Measurements from ENCODE around the gene ZNF341. TPM values are rescaled to one million over a fixed set of nuclear protein-coding genes. Genes with fewer than 3 reads are reported as not detected.

ZNF341 gene
- total RNA-seq, 1 donor from 2014 or later = 5.3 TPM

DNA sequence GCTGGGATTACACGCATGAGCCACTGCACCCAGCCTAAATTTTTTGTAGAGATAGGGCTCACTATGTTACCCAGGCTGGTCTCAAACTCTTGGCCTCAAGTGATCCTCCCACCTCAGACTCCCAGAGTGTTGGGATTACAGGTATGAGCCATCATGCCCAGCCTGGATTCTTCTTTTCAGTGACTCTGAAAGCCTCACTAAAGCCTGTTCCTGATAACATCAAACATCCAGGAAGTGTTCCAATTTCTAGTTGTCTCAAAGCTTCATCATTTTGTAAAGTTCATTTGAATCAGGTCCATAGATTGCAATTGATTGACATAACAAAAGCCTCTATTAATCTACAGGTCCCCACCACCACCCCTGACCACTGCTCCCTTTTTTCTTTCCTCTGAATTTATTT lies 50.1 kb downstream of the ZNF341 start:
- Mint-ChIP-seq H3K27me3 (ENCODE audit: low read depth) (no peaks in the 10 kb centered on the region), H3K36me3 (peaks cover 5% of the 10 kb centered on the region), H3K4me3 (no peak overlapping the region), H3K4me1 (peaks cover under 1% of the 10 kb centered on the region), H3K27ac (no peak overlapping the region), H3K9me3 (no peaks in the 10 kb centered on the region)
- TF ChIP-seq, protein P1, sequence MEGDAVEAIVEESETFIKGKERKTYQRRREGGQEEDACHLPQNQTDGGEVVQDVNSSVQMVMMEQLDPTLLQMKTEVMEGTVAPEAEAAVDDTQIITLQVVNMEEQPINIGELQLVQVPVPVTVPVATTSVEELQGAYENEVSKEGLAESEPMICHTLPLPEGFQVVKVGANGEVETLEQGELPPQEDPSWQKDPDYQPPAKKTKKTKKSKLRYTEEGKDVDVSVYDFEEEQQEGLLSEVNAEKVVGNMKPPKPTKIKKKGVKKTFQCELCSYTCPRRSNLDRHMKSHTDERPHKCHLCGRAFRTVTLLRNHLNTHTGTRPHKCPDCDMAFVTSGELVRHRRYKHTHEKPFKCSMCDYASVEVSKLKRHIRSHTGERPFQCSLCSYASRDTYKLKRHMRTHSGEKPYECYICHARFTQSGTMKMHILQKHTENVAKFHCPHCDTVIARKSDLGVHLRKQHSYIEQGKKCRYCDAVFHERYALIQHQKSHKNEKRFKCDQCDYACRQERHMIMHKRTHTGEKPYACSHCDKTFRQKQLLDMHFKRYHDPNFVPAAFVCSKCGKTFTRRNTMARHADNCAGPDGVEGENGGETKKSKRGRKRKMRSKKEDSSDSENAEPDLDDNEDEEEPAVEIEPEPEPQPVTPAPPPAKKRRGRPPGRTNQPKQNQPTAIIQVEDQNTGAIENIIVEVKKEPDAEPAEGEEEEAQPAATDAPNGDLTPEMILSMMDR (IDR thresholded peaks at IDR 0.05; ENCODE audit: unreplicated experiment) = no peak
- DNase-seq (ENCODE audit: low spot score in 2 of 2, unreplicated experiment in 2 of 2) = no peak

- Mint-ChIP-seq H3K4me3 (no peak overlapping the region), H3K27ac (no peak overlapping the region), H3K9me3 (no peaks in the 10 kb centered on the region), H3K4me1 (peaks cover 6% of the 10 kb centered on the region), H3K27me3 (ENCODE audit: low read depth) (no peaks in the 10 kb centered on the region), H3K36me3 (peaks cover 5% of the 10 kb centered on the region)
- DNase-seq (ENCODE audit: low spot score in 2 of 2, unreplicated experiment in 2 of 2) = no peak
- TF ChIP-seq, protein P1 (IDR thresholded peaks at IDR 0.05; ENCODE audit: unreplicated experiment) = no peak
Measured at GRCh38 chr20:33783256-33783655, 51.5 kb downstream of the ZNF341 start.

DNA sequence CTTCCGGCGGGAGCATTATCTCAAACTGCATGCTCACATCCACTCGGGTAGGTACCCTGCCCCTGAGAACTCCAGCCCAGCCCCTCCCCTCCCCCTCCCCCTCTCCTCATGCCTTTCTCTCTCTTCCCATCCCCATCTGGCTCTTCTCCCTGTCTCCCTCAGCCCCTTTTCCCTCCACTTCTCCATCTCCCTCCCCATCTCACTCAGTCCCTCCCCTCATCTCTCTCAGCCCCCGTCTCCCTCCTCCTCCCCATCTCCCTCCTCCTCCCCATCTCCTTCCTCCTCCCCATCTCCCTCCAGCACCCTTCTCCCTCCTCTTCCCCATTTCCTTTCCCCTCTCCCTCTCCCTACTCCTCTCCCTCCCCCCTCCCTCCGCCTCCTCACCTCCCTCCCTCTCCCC lies 52.0 kb downstream of the ZNF341 start:
- peaks cover 5% of the 10 kb centered on the region for H3K36me3 Mint-ChIP-seq
- no peak for DNase-seq (ENCODE audit: low spot score in 2 of 2, unreplicated experiment in 2 of 2)
- no peak overlapping the region for H3K27ac Mint-ChIP-seq
- peaks cover 11% of the 10 kb centered on the region for H3K4me1 Mint-ChIP-seq
- H3K27me3 Mint-ChIP-seq (ENCODE audit: low read depth) = no peaks in the 10 kb centered on the region
- no peak overlapping the region for H3K4me3 Mint-ChIP-seq
- TF ChIP-seq, protein P1 (IDR thresholded peaks at IDR 0.05; ENCODE audit: unreplicated experiment) = no peak
- no peaks in the 10 kb centered on the region for H3K9me3 Mint-ChIP-seq

DNA sequence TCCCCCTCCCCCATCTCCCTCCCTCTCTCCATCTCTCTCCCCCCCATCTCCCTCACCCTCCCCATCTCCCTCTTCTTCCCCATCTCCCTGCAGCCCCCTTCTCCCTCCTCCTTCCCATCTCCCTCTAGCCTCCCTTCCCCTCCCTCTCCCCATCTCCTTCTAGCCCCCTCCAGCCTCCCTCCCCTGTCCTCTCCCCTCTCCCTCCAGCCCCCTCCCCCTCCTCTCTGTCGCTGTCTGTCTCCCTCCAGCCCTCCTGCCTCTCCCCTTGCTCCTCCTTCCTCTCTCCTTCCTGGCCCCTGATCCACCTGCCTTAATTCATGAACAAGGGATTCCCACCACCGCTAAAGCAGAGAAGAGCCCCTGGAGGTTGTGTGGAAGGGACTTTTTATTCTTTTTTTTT lies 52.4 kb downstream of the ZNF341 start:
- no peaks in the 10 kb centered on the region for H3K27me3 Mint-ChIP-seq (ENCODE audit: low read depth)
- no peaks in the 10 kb centered on the region for H3K9me3 Mint-ChIP-seq
- peaks cover 5% of the 10 kb centered on the region for H3K36me3 Mint-ChIP-seq
- H3K27ac Mint-ChIP-seq = no peak overlapping the region
- TF ChIP-seq, protein P1 (IDR thresholded peaks at IDR 0.05; ENCODE audit: unreplicated experiment) = no peak
- H3K4me1 Mint-ChIP-seq = peaks cover 15% of the 10 kb centered on the region
- no peak for DNase-seq (ENCODE audit: low spot score in 2 of 2, unreplicated experiment in 2 of 2)
- no peak overlapping the region for H3K4me3 Mint-ChIP-seq

- H3K9me3 Mint-ChIP-seq = no peaks in the 10 kb centered on the region
- H3K36me3 Mint-ChIP-seq = peaks cover 2% of the 10 kb centered on the region
- H3K27me3 Mint-ChIP-seq (ENCODE audit: low read depth) = no peaks in the 10 kb centered on the region
- DNase-seq (ENCODE audit: low spot score in 2 of 2, unreplicated experiment in 2 of 2) = no peak
- H3K4me3 Mint-ChIP-seq = no peak overlapping the region
- H3K27ac Mint-ChIP-seq = no peak overlapping the region
- TF ChIP-seq, protein P1 (IDR thresholded peaks at IDR 0.05; ENCODE audit: unreplicated experiment) = no peak
- peaks cover 25% of the 10 kb centered on the region for H3K4me1 Mint-ChIP-seq
Measured at GRCh38 chr20:33785503-33785902, 53.7 kb downstream of the ZNF341 start.
